ENCODE results near the gene LTA4H. TPM values are rescaled to one million over a fixed set of nuclear protein-coding genes. Genes with fewer than 3 reads are reported as not detected.
A peak's percentile ranks its signal among the peaks of the same experiment; 100 is the strongest.

Gene LTA4H
- total RNA-seq, 1 experiment from 2014 or later: 66.0 TPM

GRCh38 chr12:95986635-95987570 is 48.5 kb downstream of the LTA4H start:
- DNase-seq (ENCODE audit: unreplicated experiment): no peak
- POLR2A ChIA-PET: no interaction called here
- Mint-ChIP-seq H3K27ac (ENCODE audit: low read depth, unreplicated experiment) (no peak overlapping the region), H3K9me3 (ENCODE audit: unreplicated experiment) (no peaks in the 10 kb centered on the region), H3K36me3 (ENCODE audit: insufficient read depth, unreplicated experiment) (no peaks in the 10 kb centered on the region), H3K4me3 (ENCODE audit: unreplicated experiment) (no peak overlapping the region), H3K4me1 (ENCODE audit: insufficient read depth, unreplicated experiment) (peaks cover 5% of the 10 kb centered on the region), H3K27me3 (ENCODE audit: insufficient read depth, unreplicated experiment) (no peaks in the 10 kb centered on the region)
- no peak for TF ChIP-seq CTCF (IDR thresholded peaks at IDR 0.05; ENCODE audit: unreplicated experiment)
- CTCF ChIA-PET: interaction anchor here (0.7 to 1.0 kb wide), 3 partner anchors 11 to 32 kb away, joined by 3 read pairs; no protein-coding TSS in a partner anchor
- BruUV-seq (replicated peaks): no TSS peak
- intact Hi-C loops (cut with micrococcal nuclease): no loop called here

GRCh38 chr12:95984682-95985081 is 50.7 kb downstream of the LTA4H start:
- CTCF ChIA-PET: interaction anchor here (0.7 to 1.6 kb wide), 2 partner anchors 13 to 1416 kb away, joined by 3 to 5 read pairs; no protein-coding TSS in a partner anchor
- POLR2A ChIA-PET: interaction anchor here (0.7 to 1.0 kb wide), 2 partner anchors 13 to 1592 kb away, joined by 3 to 4 read pairs; no protein-coding TSS in a partner anchor
- DNase-seq (ENCODE audit: unreplicated experiment): peak; percentile 24
- no peaks in the 10 kb centered on the region for H3K36me3 Mint-ChIP-seq (ENCODE audit: insufficient read depth, unreplicated experiment)
- H3K27ac Mint-ChIP-seq (ENCODE audit: low read depth, unreplicated experiment): no peak overlapping the region
- peaks cover 5% of the 10 kb centered on the region for H3K4me1 Mint-ChIP-seq (ENCODE audit: insufficient read depth, unreplicated experiment)
- no TSS peak for BruUV-seq (replicated peaks)
- no peak overlapping the region for H3K4me3 Mint-ChIP-seq (ENCODE audit: unreplicated experiment)
- TF ChIP-seq CTCF (IDR thresholded peaks at IDR 0.05; ENCODE audit: unreplicated experiment): no peak
- H3K9me3 Mint-ChIP-seq (ENCODE audit: unreplicated experiment): no peaks in the 10 kb centered on the region
- intact Hi-C loops (cut with micrococcal nuclease): no loop called here
- H3K27me3 Mint-ChIP-seq (ENCODE audit: insufficient read depth, unreplicated experiment): no peaks in the 10 kb centered on the region

- no peak for TF ChIP-seq CTCF (IDR thresholded peaks at IDR 0.05; ENCODE audit: unreplicated experiment)
- BruUV-seq (replicated peaks): no TSS peak
- Mint-ChIP-seq H3K36me3 (ENCODE audit: insufficient read depth, unreplicated experiment) (no peaks in the 10 kb centered on the region), H3K27me3 (ENCODE audit: insufficient read depth, unreplicated experiment) (no peaks in the 10 kb centered on the region), H3K9me3 (ENCODE audit: unreplicated experiment) (no peaks in the 10 kb centered on the region), H3K4me3 (ENCODE audit: unreplicated experiment) (no peak overlapping the region), H3K27ac (ENCODE audit: low read depth, unreplicated experiment) (no peak overlapping the region), H3K4me1 (ENCODE audit: insufficient read depth, unreplicated experiment) (peaks cover 5% of the 10 kb centered on the region)
- CTCF ChIA-PET: interaction anchor here (0.7 to 0.8 kb wide), 2 partner anchors 11 to 16 kb away, joined by 3 to 5 read pairs; no protein-coding TSS in a partner anchor
- intact Hi-C loops (cut with micrococcal nuclease): no loop called here
- POLR2A ChIA-PET: no interaction called here
- DNase-seq (ENCODE audit: unreplicated experiment): no peak
These were observed 52.8 kb downstream of the LTA4H start for GRCh38 chr12:95982602-95983001.

- DNase-seq (ENCODE audit: unreplicated experiment): no peak
- intact Hi-C loops (cut with micrococcal nuclease): no loop called here
- Mint-ChIP-seq H3K4me3 (ENCODE audit: unreplicated experiment) (no peak overlapping the region), H3K4me1 (ENCODE audit: insufficient read depth, unreplicated experiment) (peaks cover 5% of the 10 kb centered on the region), H3K9me3 (ENCODE audit: unreplicated experiment) (no peaks in the 10 kb centered on the region), H3K27me3 (ENCODE audit: insufficient read depth, unreplicated experiment) (no peaks in the 10 kb centered on the region), H3K36me3 (ENCODE audit: insufficient read depth, unreplicated experiment) (no peaks in the 10 kb centered on the region), H3K27ac (ENCODE audit: low read depth, unreplicated experiment) (no peak overlapping the region)
- ChIA-PET CTCF (interaction anchor here (1.1 to 1.2 kb wide), 2 partner anchors 18 to 62 kb away, joined by 4 to 8 read pairs; no protein-coding TSS in a partner anchor), POLR2A (no interaction called here)
- no TSS peak for BruUV-seq (replicated peaks)
- TF ChIP-seq CTCF (IDR thresholded peaks at IDR 0.05; ENCODE audit: unreplicated experiment): no peak
These were observed 55.0 kb downstream of the LTA4H start for GRCh38 chr12:95980437-95980836.
